Measurements from ENCODE around the gene CRIP3. TPM values are rescaled to one million over a fixed set of nuclear protein-coding genes. Genes with fewer than 3 reads are reported as not detected.

The CRIP3 gene
- total and polyA plus RNA-seq, 2 of the 13 experiments (the other 11 are each of a cell fraction or from before 2014, with no cell fraction given): 6.3 to 9.3 TPM

DNA sequence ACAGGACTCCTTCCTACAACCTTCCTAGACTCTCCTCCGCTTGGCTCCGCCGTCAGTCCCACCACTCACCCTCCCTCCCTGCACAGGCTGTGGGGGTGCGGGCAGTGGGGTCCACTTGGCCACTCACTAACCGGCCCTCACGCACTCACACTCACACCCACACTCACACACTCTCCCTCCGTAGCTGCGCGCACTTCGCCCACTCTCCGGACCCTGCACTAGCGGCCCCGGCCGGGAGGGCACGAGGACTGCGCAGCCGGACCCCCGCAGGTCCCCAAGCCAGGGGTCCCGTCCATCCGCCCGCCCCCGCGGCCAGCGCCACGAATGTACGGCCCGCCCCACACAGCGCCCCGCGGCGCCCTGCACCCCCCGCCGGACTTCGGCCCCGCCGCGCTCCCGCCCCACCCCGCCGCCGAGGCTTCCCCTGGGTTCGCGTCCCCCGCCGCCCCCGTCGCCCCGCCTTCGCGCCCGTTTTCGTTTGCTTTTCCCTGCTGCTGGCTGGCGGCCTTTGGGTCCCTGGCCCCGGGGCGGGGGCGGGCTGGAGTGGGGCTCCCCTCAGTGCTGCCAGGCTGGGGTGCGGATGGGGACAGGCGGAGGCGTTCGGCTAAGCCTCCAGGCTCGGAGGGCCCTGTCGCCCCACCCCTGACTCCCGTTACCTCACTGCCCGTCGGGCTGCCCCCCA, 33.6 kb downstream of the CRIP3 start (continued):
- TF ChIP-seq ZBTB26 (CRISPR knock-in tag; IDR thresholded peaks at IDR 0.05; ENCODE audit: borderline replicate concordance): peak; percentile 57; the same call in 1 of the 2 replicates
- TF ChIP-seq, protein P1, sequence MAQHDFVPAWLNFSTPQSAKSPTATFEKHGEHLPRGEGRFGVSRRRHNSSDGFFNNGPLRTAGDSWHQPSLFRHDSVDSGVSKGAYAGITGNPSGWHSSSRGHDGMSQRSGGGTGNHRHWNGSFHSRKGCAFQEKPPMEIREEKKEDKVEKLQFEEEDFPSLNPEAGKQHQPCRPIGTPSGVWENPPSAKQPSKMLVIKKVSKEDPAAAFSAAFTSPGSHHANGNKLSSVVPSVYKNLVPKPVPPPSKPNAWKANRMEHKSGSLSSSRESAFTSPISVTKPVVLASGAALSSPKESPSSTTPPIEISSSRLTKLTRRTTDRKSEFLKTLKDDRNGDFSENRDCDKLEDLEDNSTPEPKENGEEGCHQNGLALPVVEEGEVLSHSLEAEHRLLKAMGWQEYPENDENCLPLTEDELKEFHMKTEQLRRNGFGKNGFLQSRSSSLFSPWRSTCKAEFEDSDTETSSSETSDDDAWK (CRISPR knock-in tag; IDR thresholded peaks at IDR 0.05): no peak
- no peak for TF ChIP-seq SIX1 (CRISPR knock-in tag; IDR thresholded peaks at IDR 0.05; ENCODE audit: borderline replicate concordance)
- TF ChIP-seq CBX5 (CRISPR knock-in tag; IDR thresholded peaks at IDR 0.05; ENCODE audit: borderline replicate concordance): 0 out of 2 replicates have a peak, but pooled peaks have one; percentile 81
- no peak for TF ChIP-seq KLF11 (CRISPR knock-in tag; IDR thresholded peaks at IDR 0.05)
- no peak for TF ChIP-seq FOXK2 (IDR thresholded peaks at IDR 0.05)
- 0 out of 3 replicates have a peak, but pooled peaks have one; percentile 23 for TF ChIP-seq MXI1 (IDR thresholded peaks at IDR 0.05; ENCODE audit: borderline replicate concordance, low read depth, low read length)
- no peak; the same call in 1 of the 2 replicates for TF ChIP-seq ZNF232 (CRISPR knock-in tag; IDR thresholded peaks at IDR 0.05; ENCODE audit: borderline replicate concordance)
- TF ChIP-seq ZNF329 (CRISPR knock-in tag; IDR thresholded peaks at IDR 0.05; ENCODE audit: low read depth): peak; percentile 69; the same call in 1 of the 2 replicates
- TF ChIP-seq JARID2 (CRISPR knock-in tag; IDR thresholded peaks at IDR 0.05; ENCODE audit: insufficient replicate concordance): no peak
- TF ChIP-seq RAD21 (CRISPR knock-in tag; IDR thresholded peaks at IDR 0.05): peak; percentile 51; the same call in 1 of the 2 replicates
- TF ChIP-seq ZFP37 (CRISPR knock-in tag; IDR thresholded peaks at IDR 0.05; ENCODE audit: borderline replicate concordance): no peak
- peak; percentile 85 for TF ChIP-seq ZNF609 (CRISPR knock-in tag; IDR thresholded peaks at IDR 0.05; ENCODE audit: borderline replicate concordance)
- peak; percentile 50; the same call in 1 of the 2 replicates for TF ChIP-seq ZNF772 (CRISPR knock-in tag; IDR thresholded peaks at IDR 0.05)
- no peak for TF ChIP-seq SSRP1 (CRISPR knock-in tag; IDR thresholded peaks at IDR 0.05)
- no peak for TF ChIP-seq ZMYM2 (CRISPR knock-in tag; IDR thresholded peaks at IDR 0.05)
- TF ChIP-seq ZNF746 (CRISPR knock-in tag; IDR thresholded peaks at IDR 0.05): peak; percentile 94
- no peak; the same call in 1 of the 2 replicates for TF ChIP-seq TFE3 (CRISPR knock-in tag; IDR thresholded peaks at IDR 0.05)
- no peak for TF ChIP-seq SP140L (CRISPR knock-in tag; IDR thresholded peaks at IDR 0.05; ENCODE audit: borderline replicate concordance)
- TF ChIP-seq, protein P2, sequence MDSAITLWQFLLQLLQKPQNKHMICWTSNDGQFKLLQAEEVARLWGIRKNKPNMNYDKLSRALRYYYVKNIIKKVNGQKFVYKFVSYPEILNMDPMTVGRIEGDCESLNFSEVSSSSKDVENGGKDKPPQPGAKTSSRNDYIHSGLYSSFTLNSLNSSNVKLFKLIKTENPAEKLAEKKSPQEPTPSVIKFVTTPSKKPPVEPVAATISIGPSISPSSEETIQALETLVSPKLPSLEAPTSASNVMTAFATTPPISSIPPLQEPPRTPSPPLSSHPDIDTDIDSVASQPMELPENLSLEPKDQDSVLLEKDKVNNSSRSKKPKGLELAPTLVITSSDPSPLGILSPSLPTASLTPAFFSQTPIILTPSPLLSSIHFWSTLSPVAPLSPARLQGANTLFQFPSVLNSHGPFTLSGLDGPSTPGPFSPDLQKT (CRISPR knock-in tag; IDR thresholded peaks at IDR 0.05; ENCODE audit: borderline replicate concordance): no peak
